Measurements from ENCODE around the gene SH3D19.

DNA sequence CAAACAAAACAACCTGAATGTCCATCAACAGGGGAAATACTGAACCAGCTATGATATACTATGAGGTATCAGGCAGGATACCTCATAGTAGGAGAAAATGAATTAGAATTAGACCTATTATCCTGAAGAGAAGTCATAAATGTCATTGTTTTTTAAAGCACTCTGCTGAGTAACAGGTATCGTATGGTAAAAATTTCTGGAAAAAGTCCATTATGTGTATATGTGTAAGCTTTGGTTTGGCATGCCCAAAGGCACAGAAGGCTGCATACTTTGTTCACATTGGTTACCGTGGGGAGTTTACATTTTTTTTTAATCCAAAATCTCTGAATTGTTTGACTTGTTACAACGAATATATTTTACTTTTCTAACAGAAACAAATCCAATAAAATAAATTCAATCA lies 155.5 kb downstream of the SH3D19 start:
- no peak for TF ChIP-seq POLR2A (IDR thresholded peaks at IDR 0.05)
- TF ChIP-seq, protein P1, sequence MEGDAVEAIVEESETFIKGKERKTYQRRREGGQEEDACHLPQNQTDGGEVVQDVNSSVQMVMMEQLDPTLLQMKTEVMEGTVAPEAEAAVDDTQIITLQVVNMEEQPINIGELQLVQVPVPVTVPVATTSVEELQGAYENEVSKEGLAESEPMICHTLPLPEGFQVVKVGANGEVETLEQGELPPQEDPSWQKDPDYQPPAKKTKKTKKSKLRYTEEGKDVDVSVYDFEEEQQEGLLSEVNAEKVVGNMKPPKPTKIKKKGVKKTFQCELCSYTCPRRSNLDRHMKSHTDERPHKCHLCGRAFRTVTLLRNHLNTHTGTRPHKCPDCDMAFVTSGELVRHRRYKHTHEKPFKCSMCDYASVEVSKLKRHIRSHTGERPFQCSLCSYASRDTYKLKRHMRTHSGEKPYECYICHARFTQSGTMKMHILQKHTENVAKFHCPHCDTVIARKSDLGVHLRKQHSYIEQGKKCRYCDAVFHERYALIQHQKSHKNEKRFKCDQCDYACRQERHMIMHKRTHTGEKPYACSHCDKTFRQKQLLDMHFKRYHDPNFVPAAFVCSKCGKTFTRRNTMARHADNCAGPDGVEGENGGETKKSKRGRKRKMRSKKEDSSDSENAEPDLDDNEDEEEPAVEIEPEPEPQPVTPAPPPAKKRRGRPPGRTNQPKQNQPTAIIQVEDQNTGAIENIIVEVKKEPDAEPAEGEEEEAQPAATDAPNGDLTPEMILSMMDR (IDR thresholded peaks at IDR 0.05) = no peak

Data from Peyer's patch (tissue), 4 donors.